ENCODE data around the gene LITAFD. TPM values are rescaled to one million over a fixed set of nuclear protein-coding genes. Genes with fewer than 3 reads are reported as not detected.
A peak's percentile ranks its signal among the peaks of the same experiment; 100 is the strongest.

LITAFD gene
- total and polyA plus RNA-seq, 10 of the 15 experiments (the other 5 are each of a cell fraction or from before 2014, with no cell fraction given) = not detected

DNA sequence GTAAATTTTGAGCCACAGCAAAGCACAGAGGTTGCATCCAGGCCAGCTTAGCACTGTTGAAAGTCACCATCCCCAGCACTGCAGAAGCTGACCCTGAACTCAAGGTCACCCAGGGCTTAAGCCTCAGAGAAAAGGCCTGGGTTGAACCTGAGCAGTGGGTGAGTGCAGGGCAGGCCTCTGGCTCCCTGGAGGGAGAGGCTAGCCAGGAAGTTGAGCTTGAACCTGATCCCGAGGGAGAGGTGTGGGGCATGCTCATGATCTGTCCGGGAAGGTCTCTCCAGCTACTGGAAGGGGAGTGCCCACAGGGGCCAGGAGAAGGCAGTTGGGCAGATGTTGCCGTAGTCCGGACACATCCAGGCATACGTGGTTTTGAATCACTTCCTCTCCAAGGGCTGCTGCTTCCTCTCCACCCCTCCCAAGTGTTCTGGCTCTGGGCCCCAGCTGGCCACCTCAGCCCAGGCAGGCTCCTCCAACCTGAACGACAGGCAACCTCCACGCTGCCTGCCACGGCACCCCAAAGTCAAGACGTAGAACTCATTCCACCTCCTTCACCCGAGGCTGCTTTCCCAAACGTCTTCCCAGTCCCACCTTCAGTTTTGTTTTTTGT lies 31.8 kb upstream of the LITAFD start (continued):
- no peak for TF ChIP-seq CEBPZ (IDR thresholded peaks at IDR 0.05; ENCODE audit: low read depth, low read length)
- TF ChIP-seq POLR2AphosphoS2 (IDR thresholded peaks at IDR 0.05; ENCODE audit: low read depth, low read length) = 0 out of 2 replicates have a peak, but pooled peaks have one; percentile 19
- TF ChIP-seq STAT1 (conservative IDR thresholded peaks at IDR 0.05) = no peak
- TF ChIP-seq IRF5 (IDR thresholded peaks at IDR 0.05; ENCODE audit: borderline replicate concordance) = no peak
- no peak for TF ChIP-seq NFYA (IDR thresholded peaks at IDR 0.05; ENCODE audit: borderline replicate concordance, low read depth, low read length)
- no peak for TF ChIP-seq EED (IDR thresholded peaks at IDR 0.05; ENCODE audit: low read depth)
- TF ChIP-seq CBX3 (IDR thresholded peaks at IDR 0.05; ENCODE audit: borderline replicate concordance, low read depth) = no peak
- TF ChIP-seq POLR2AphosphoS5 (IDR thresholded peaks at IDR 0.05; ENCODE audit: low read length) = 0 out of 2 replicates have a peak, but pooled peaks have one; percentile 5
- no peak for TF ChIP-seq EP300 (IDR thresholded peaks at IDR 0.05; ENCODE audit: borderline replicate concordance in 1 of 2, control insufficient read depth in 1 of 2, low read depth in 2 of 2, low read length in 2 of 2)
- TF ChIP-seq, protein P1, sequence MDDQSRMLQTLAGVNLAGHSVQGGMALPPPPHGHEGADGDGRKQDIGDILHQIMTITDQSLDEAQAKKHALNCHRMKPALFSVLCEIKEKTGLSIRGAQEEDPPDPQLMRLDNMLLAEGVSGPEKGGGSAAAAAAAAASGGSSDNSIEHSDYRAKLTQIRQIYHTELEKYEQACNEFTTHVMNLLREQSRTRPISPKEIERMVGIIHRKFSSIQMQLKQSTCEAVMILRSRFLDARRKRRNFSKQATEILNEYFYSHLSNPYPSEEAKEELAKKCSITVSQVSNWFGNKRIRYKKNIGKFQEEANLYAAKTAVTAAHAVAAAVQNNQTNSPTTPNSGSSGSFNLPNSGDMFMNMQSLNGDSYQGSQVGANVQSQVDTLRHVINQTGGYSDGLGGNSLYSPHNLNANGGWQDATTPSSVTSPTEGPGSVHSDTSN (IDR thresholded peaks at IDR 0.05; ENCODE audit: insufficient replicate concordance, low read depth, low read length) = no peak
- no peak for TF ChIP-seq HCFC1 (IDR thresholded peaks at IDR 0.05; ENCODE audit: low read length)
- TF ChIP-seq IRF4 (IDR thresholded peaks at IDR 0.05; ENCODE audit: low read depth, low read length) = no peak
- no peak for TF ChIP-seq DPF2 (IDR thresholded peaks at IDR 0.05)
- no peak for TF ChIP-seq LARP7 (IDR thresholded peaks at IDR 0.05)
- TF ChIP-seq SMAD5 (IDR thresholded peaks at IDR 0.05; ENCODE audit: low read depth) = no peak
- TF ChIP-seq PKNOX1 (IDR thresholded peaks at IDR 0.05) = no peak
- no peak for TF ChIP-seq BRCA1 (IDR thresholded peaks at IDR 0.05; ENCODE audit: low read depth, low read length)
- no peak for TF ChIP-seq KAT2A (conservative IDR thresholded peaks at IDR 0.05; ENCODE audit: control insufficient read depth, low read depth, low read length)
- no peak for TF ChIP-seq ZBTB40 (IDR thresholded peaks at IDR 0.05; ENCODE audit: borderline replicate concordance)
